Peyer's patch (tissue), 4 donors: ENCODE data around the gene ZBTB12.

Experiments used
- CTCF ChIP-seq, 6 experiments: fragments of 450-650 bp in 4 of 6; fragments of 200-600 bp in 2 of 6; sonication (generic) in 1 of 6; IDR thresholded peaks; one replicate each; pipeline ENCODE4 v1.5.1; 2017 to 2019; ENCODE audit warnings: antibody characterized with exemption in 6 of 6, mild to moderate bottlenecking in 3 of 6, moderate library complexity in 1 of 6
- POLR2A ChIP-seq, 2 donors: fragments of 450-650 bp; IDR thresholded peaks; one replicate each; pipeline ENCODE4 v1.5.1; 2017; ENCODE audit warnings: antibody characterized with exemption in 2 of 2, mild to moderate bottlenecking in 2 of 2, moderate library complexity in 2 of 2

GRCh38 chr6:31901953-31902643 is at the start of gene ZBTB12:
- TF ChIP-seq CTCF (IDR thresholded peaks at IDR 0.05), result peak in 3 of 6 experiments; percentile 18 to 29 (median 22)
- peak; percentile 55 to 60 for TF ChIP-seq POLR2A (IDR thresholded peaks at IDR 0.05)
